ENCODE data around the gene RAD54L.
"Not testable (repeated sequence)": the region's sequence is repeated elsewhere in the genome, so short reads cannot be mapped to it uniquely, and the experiment has no call there.

The RAD54L gene

GRCh38 chr1:46317323-46317722 is 69.8 kb downstream of the RAD54L start:
- in situ Hi-C loops (cut with MboI; ENCODE audit: low sequenced_read_pairs): no loop called here

GRCh38 chr1:46319301-46319700 is 71.7 kb downstream of the RAD54L start:
- in situ Hi-C loops (cut with MboI; ENCODE audit: low sequenced_read_pairs): not testable (repeated sequence)

GRCh38 chr1:46319960-46320914 is 72.7 kb downstream of the RAD54L start:
- in situ Hi-C loops (cut with MboI; ENCODE audit: low sequenced_read_pairs): not testable (repeated sequence)

GRCh38 chr1:46322191-46322590 is 74.6 kb downstream of the RAD54L start:
- in situ Hi-C loops (cut with MboI; ENCODE audit: low sequenced_read_pairs): not testable (repeated sequence)

- in situ Hi-C loops (cut with MboI; ENCODE audit: low sequenced_read_pairs): not testable (repeated sequence)
Observed at GRCh38 chr1:46325285-46326076, 77.9 kb downstream of the RAD54L start.
